GM20431 (cell line): ENCODE results near the gene RPP21.
"Not testable (repeated sequence)": the region's sequence is repeated elsewhere in the genome, so short reads cannot be mapped to it uniquely, and the experiment has no call there.

Source experiments
- in situ Hi-C: fragments of 300-500 bp; cut with MseI, MboI; formaldehyde crosslinking; loops from one replicate; pipeline ENCODE4 v1.15.0; 2020; ENCODE audit warnings: low sequenced_read_pairs; ENCODE audit not compliant: unreplicated experiment

The RPP21 gene

GRCh38 chr6:30364591-30364990, 19.6 kb downstream of the RPP21 start:
- in situ Hi-C loops, result no loop called here

- in situ Hi-C loops, result not testable (repeated sequence)
These were observed 24.3 kb downstream of the RPP21 start for GRCh38 chr6:30369280-30369679.

GRCh38 chr6:30378290-30378937, 33.5 kb downstream of the RPP21 start:
- in situ Hi-C loops, result no loop called here

GRCh38 chr6:30380464-30380863, 35.5 kb downstream of the RPP21 start:
- in situ Hi-C loops, result no loop called here

- in situ Hi-C loops, result no loop called here
These were observed 41.2 kb downstream of the RPP21 start for GRCh38 chr6:30386166-30386565.

- in situ Hi-C loops, result no loop called here
These were observed 46.3 kb downstream of the RPP21 start for GRCh38 chr6:30391240-30391639.

- in situ Hi-C loops, result no loop called here
These were observed 49.2 kb downstream of the RPP21 start for GRCh38 chr6:30394139-30394538.
